H1 (cell line): Measurements from ENCODE around the gene FMNL1. TPM values are rescaled to one million over a fixed set of nuclear protein-coding genes. Genes with fewer than 3 reads are reported as not detected.
"Not testable (repeated sequence)": the region's sequence is repeated elsewhere in the genome, so short reads cannot be mapped to it uniquely, and the experiment has no call there.

Experiments used
- CTCF ChIA-PET: fragments of 300-600 bp; sonication (Branson Sonifier 250); formaldehyde crosslinking; loops from one replicate; lab custom pipeline; 2021; ENCODE audit not compliant: partially characterized antibody; lab: Charles Lee
- POLR2A ChIA-PET: fragments of 300-600 bp; sonication (Branson Sonifier 250); formaldehyde crosslinking; loops from one replicate; lab custom pipeline; 2021; ENCODE audit warnings: inconsistent platforms; ENCODE audit not compliant: partially characterized antibody; lab: Charles Lee
- DNase-seq, 2 experiments: peaks; one replicate each; pipeline versions ENCODE4 v3.0.0 to v3.0.0-alpha.2; 2010 to 2022; ENCODE audit warnings: low spot score in 2 of 2, low read depth in 1 of 2, mixed read lengths in 1 of 2
- FAIRE-seq: peaks from 2 replicates; lab custom pipeline; 2011; peaks lifted over from hg19 to GRCh38; lab: Jason Lieb, UNC
- H2AFZ ChIP-seq: 2 replicates; pipeline ENCODE4 v1.8.1; 2012; ENCODE audit warnings: low read length, inconsistent platforms
- H2AK5ac ChIP-seq: 2 replicates; pipeline ENCODE4 v1.6.1; 2013; ENCODE audit warnings: low read depth, low read length
- H2BK120ac ChIP-seq: replicated peaks from 2 replicates; pipeline ENCODE3; 2013; ENCODE audit warnings: low read depth, low read length, inconsistent platforms
- H2BK12ac ChIP-seq: 2 replicates; pipeline ENCODE4 v1.6.1; 2013; ENCODE audit warnings: low read depth, low read length
- H2BK15ac ChIP-seq: 2 replicates; pipeline ENCODE4 v1.6.1; 2013; ENCODE audit warnings: low read length
- H2BK20ac ChIP-seq: 2 replicates; pipeline ENCODE4 v1.6.1; 2013; ENCODE audit warnings: low read length
- H2BK5ac ChIP-seq: 2 replicates; pipeline ENCODE4 v1.6.1; 2013; ENCODE audit warnings: low read depth, low read length
- H3K14ac ChIP-seq: 2 replicates; pipeline ENCODE4 v1.6.1; 2013; ENCODE audit warnings: inconsistent platforms; ENCODE audit not compliant: insufficient read length
- H3K18ac ChIP-seq: 2 replicates; pipeline ENCODE4 v1.6.1; 2013; ENCODE audit warnings: low read length; ENCODE audit errors: extremely low read depth
- H3K23ac ChIP-seq: 2 replicates; pipeline ENCODE4 v1.6.1; 2013; ENCODE audit warnings: inconsistent platforms; ENCODE audit not compliant: insufficient read length
- H3K23me2 ChIP-seq: 2 replicates; pipeline ENCODE4 v1.6.1; 2013; ENCODE audit warnings: low read depth, low read length
- H3K27ac ChIP-seq: 2 replicates; pipeline ENCODE4 v1.6.1; 2011; ENCODE audit warnings: low read depth, low read length, inconsistent platforms
- H3K27me3 ChIP-seq, 4 experiments: replicated peaks in 1 of 4; 1 replicate in 1 of 4; 2 replicates in 3 of 4; pipeline versions ENCODE4 v1.6.1 to v1.8.1; 2011 to 2013; ENCODE audit warnings: low read length in 3 of 4, mild to moderate bottlenecking in 3 of 4, inconsistent platforms in 2 of 4, mixed read lengths in 2 of 4, moderate library complexity in 1 of 4; ENCODE audit not compliant: control insufficient read depth in 3 of 4, insufficient read depth in 3 of 4; ENCODE audit errors: extremely low read depth in 1 of 4
- H3K36me3 ChIP-seq, 4 experiments: 2 replicates each; pipeline versions ENCODE4 v1.6.1 to v1.8.1; 2011 to 2013; ENCODE audit warnings: mild to moderate bottlenecking in 4 of 4, low read length in 3 of 4, moderate library complexity in 2 of 4, control low read depth in 1 of 4, inconsistent platforms in 1 of 4; ENCODE audit not compliant: insufficient read depth in 4 of 4, control insufficient read depth in 2 of 4
- H3K4ac ChIP-seq: replicated peaks from 2 replicates; pipeline ENCODE3; 2013; ENCODE audit warnings: low read length, low read depth, mixed read lengths, inconsistent platforms; ENCODE audit not compliant: insufficient read length
- H3K4me1 ChIP-seq, 4 experiments: replicated peaks in 1 of 4; 1 replicate in 1 of 4; 2 replicates in 3 of 4; pipeline versions ENCODE4 v1.6.1 to v1.8.1; 2011 to 2013; ENCODE audit warnings: low read length in 3 of 4, inconsistent platforms in 2 of 4, mixed read lengths in 1 of 4; ENCODE audit not compliant: insufficient read depth in 4 of 4, control insufficient read depth in 3 of 4
- H3K4me2 ChIP-seq, 2 experiments: 2 replicates each; pipeline versions ENCODE4 v1.6.1 to v1.8.1; 2011 to 2013; ENCODE audit warnings: low read depth in 2 of 2, low read length in 2 of 2, control low read depth in 1 of 2, inconsistent platforms in 1 of 2, mild to moderate bottlenecking in 1 of 2; ENCODE audit not compliant: insufficient read depth in 1 of 2
- H3K4me3 ChIP-seq, 4 experiments: fragments of 200-600, 300-600 bp in 1 of 4; sonication (generic), shearing (Covaris generic), sonication (Bioruptor Twin) in 1 of 4; 2 replicates each; pipeline versions ENCODE4 v1.5.1 to v1.8.1; 2011 to 2016; ENCODE audit warnings: low read length in 4 of 4, low read depth in 3 of 4, control low read depth in 2 of 4, inconsistent platforms in 2 of 4, mild to moderate bottlenecking in 2 of 4, mixed read lengths in 1 of 4, moderate library complexity in 1 of 4; ENCODE audit not compliant: insufficient read depth in 2 of 4; ENCODE audit errors: extremely low read depth in 1 of 4
- H3K56ac ChIP-seq: replicated peaks from 2 replicates; pipeline ENCODE3; 2013; ENCODE audit warnings: low read depth, mild to moderate bottlenecking, mixed read lengths, low read length, inconsistent platforms; ENCODE audit not compliant: insufficient read length
- H3K79me1 ChIP-seq: 2 replicates; pipeline ENCODE4 v1.6.1; 2013; ENCODE audit warnings: low read depth, low read length, control low read depth
- H3K79me2 ChIP-seq, 2 experiments: 2 replicates each; pipeline versions ENCODE4 v1.6.1 to v1.8.1; 2012 to 2013; ENCODE audit warnings: low read length in 2 of 2, mild to moderate bottlenecking in 2 of 2, inconsistent platforms in 1 of 2; ENCODE audit not compliant: insufficient read depth in 2 of 2, control insufficient read depth in 1 of 2
- H3K9ac ChIP-seq, 4 experiments: replicated peaks in 1 of 4; 1 replicate in 1 of 4; 2 replicates in 3 of 4; pipeline versions ENCODE4 v1.6.1 to v1.8.1; 2011 to 2013; ENCODE audit warnings: low read depth in 3 of 4, low read length in 3 of 4, control low read depth in 2 of 4, mild to moderate bottlenecking in 2 of 4, moderate library complexity in 2 of 4, inconsistent platforms in 1 of 4; ENCODE audit errors: extremely low read depth in 1 of 4
- H3K9me3 ChIP-seq, 2 experiments: 2 replicates each; pipeline versions ENCODE4 v1.6.1 to v1.8.1; 2012 to 2013; ENCODE audit warnings: mild to moderate bottlenecking in 2 of 2, moderate library complexity in 2 of 2, control low read depth in 1 of 2, inconsistent platforms in 1 of 2, low read depth in 1 of 2, low read length in 1 of 2, mixed read lengths in 1 of 2; ENCODE audit not compliant: insufficient read depth in 2 of 2
- H4K20me1 ChIP-seq, 2 experiments: replicated peaks in 1 of 2; 2 replicates each; pipeline versions ENCODE3 to v1.8.1; 2011 to 2013; ENCODE audit warnings: inconsistent platforms in 2 of 2, low read length in 2 of 2, mild to moderate bottlenecking in 1 of 2; ENCODE audit not compliant: insufficient read depth in 2 of 2, control insufficient read depth in 1 of 2
- H4K5ac ChIP-seq: 2 replicates; pipeline ENCODE4 v1.6.1; 2013; ENCODE audit warnings: low read length, low read depth, mixed read lengths, inconsistent platforms; ENCODE audit not compliant: insufficient read length
- H4K8ac ChIP-seq: 2 replicates; pipeline ENCODE4 v1.8.0; 2013; ENCODE audit warnings: mild to moderate bottlenecking, moderate library complexity, low read length, inconsistent platforms; ENCODE audit not compliant: insufficient read depth; ENCODE audit errors: extremely low read depth
- H4K91ac ChIP-seq: replicated peaks from 2 replicates; pipeline ENCODE3; 2013; ENCODE audit warnings: low read length, mixed read lengths, inconsistent platforms; ENCODE audit not compliant: insufficient read length
- WGBS, 2 experiments: shearing (Covaris generic) in 1 of 2; methylation state at CpG; one replicate each; pipeline versions ENCODE4 v1.1.6 to v1.1.7; 2013 to 2015; ENCODE audit warnings: low lambda C conversion rate in 2 of 2, mixed read lengths in 2 of 2, inconsistent platforms in 1 of 2, low coverage in 1 of 2, missing lambda C conversion rate in 1 of 2; ENCODE audit not compliant: insufficient replicate concordance in 2 of 2, insufficient coverage in 1 of 2, insufficient read length in 1 of 2; ENCODE audit errors: extremely low coverage in 1 of 2, missing lambda C conversion rate in 1 of 2; 5-methylcytosine and 5-hydroxymethylcytosine counted together
- polyA plus RNA-seq, 7 experiments: library from polyadenylated mRNA; depleted of rRNA in 3 of 7; stranded (reverse) in 5 of 7; unstranded in 2 of 7; fragments of >200 nt in 5 of 7; fragments of 200-250 nt in 2 of 7; gene quantifications; 1 replicate in 5 of 7; 2 replicates in 1 of 7; 4 replicates in 1 of 7; pipeline versions ENCODE4 v1.2.1 to v1.2.3, GENCODE V29; 2011 to 2013; ENCODE audit warnings: missing spikeins in 2 of 7, mixed read lengths in 2 of 7
- total RNA-seq: library from RNA; stranded (reverse); fragmentation: NEBNext Ultra II Directional; extraction: Animal tissue kit (Norgen Biotek cat#: 25700); gene quantifications from 2 replicates; pipeline ENCODE4 v1.2.1, GENCODE V29; 2021

The FMNL1 gene
- total and polyA plus RNA-seq, 2 of the 8 experiments (the other 6 are each of a cell fraction or from before 2014, with no cell fraction given): 2.5 to 8.6 TPM

GRCh38 chr17:45253237-45253636 is 31.6 kb downstream of the FMNL1 start:
- not testable (repeated sequence) for H4K5ac ChIP-seq, H3K4me3 ChIP-seq, H2BK120ac ChIP-seq, H3K4me2 ChIP-seq, H3K36me3 ChIP-seq, H3K4ac ChIP-seq, H4K91ac ChIP-seq, H2BK5ac ChIP-seq, H3K14ac ChIP-seq, H3K23me2 ChIP-seq, H3K56ac ChIP-seq, H3K27ac ChIP-seq, H3K9me3 ChIP-seq, H3K23ac ChIP-seq, H2AFZ ChIP-seq, H2BK12ac ChIP-seq, DNase-seq, H3K79me2 ChIP-seq, H3K79me1 ChIP-seq, H3K18ac ChIP-seq, H2BK20ac ChIP-seq, H3K27me3 ChIP-seq, H4K20me1 ChIP-seq, H3K9ac ChIP-seq, FAIRE-seq, H2BK15ac ChIP-seq, H2AK5ac ChIP-seq
- Histone ChIP-seq H4K8ac (peak overlapping the region; percentile 11; the same call in 1 of the 2 replicates), H3K4me1 (peaks cover 3 to 22% (median 12%) of the 10 kb centered on the region in 4 experiments)
- 90% methylated on average over 7 of the region's 7 CpGs; no CpG with 5 or more reads in 1 of the 2 experiments for WGBS, 2 experiments
- ChIA-PET CTCF (interaction anchor here (0.7 to 21.3 kb wide), 8 partner anchors 15 to 279 kb away, joined by 3 to 362 read pairs (median 4); partner anchors contain the start of gene FMNL1), POLR2A (interaction anchor here (0.9 to 5.7 kb wide), 3 partner anchors 11 to 24 kb away, joined by 3 to 16 read pairs (median 3); no protein-coding TSS in a partner anchor)
